ENCODE measurements around the gene SMURF1.

GRCh38 chr7:99032928-99033327 lies 111.0 kb downstream of the SMURF1 start:
- TF ChIP-seq POLR2AphosphoS5 (IDR thresholded peaks at IDR 0.05; ENCODE audit: low read depth, low read length) (no peak), POLR2A (IDR thresholded peaks at IDR 0.05; ENCODE audit: low read depth, low read length) (no peak)
